ENCODE measurements around the gene TMEM54.

- TF ChIP-seq CTCF (IDR thresholded peaks at IDR 0.05) (no peak), EZH2 (IDR thresholded peaks at IDR 0.05; ENCODE audit: borderline replicate concordance, insufficient read depth, low read depth, low read length, poor library complexity, severe bottlenecking) (no peak)
These were observed 33.1 kb downstream of the TMEM54 start for GRCh38 chr1:32868085-32868484.
